ENCODE results near the gene KRT36.

- no peak for TF ChIP-seq EZH2phosphoT487 (IDR thresholded peaks at IDR 0.05; ENCODE audit: unreplicated experiment)
- peak; percentile 35 to 69 for TF ChIP-seq CTCF (conservative IDR thresholded peaks at IDR 0.05; ENCODE audit: low read depth in 2 of 2)
- TF ChIP-seq EZH2 (IDR thresholded peaks at IDR 0.05; ENCODE audit: low read depth, unreplicated experiment): no peak
- no peak for TF ChIP-seq REST (IDR thresholded peaks at IDR 0.05; ENCODE audit: unreplicated experiment)
Observed at GRCh38 chr17:41456204-41456603, 33.5 kb downstream of the KRT36 start.
